ENCODE data around the gene PABPN1.

Gene PABPN1

DNA sequence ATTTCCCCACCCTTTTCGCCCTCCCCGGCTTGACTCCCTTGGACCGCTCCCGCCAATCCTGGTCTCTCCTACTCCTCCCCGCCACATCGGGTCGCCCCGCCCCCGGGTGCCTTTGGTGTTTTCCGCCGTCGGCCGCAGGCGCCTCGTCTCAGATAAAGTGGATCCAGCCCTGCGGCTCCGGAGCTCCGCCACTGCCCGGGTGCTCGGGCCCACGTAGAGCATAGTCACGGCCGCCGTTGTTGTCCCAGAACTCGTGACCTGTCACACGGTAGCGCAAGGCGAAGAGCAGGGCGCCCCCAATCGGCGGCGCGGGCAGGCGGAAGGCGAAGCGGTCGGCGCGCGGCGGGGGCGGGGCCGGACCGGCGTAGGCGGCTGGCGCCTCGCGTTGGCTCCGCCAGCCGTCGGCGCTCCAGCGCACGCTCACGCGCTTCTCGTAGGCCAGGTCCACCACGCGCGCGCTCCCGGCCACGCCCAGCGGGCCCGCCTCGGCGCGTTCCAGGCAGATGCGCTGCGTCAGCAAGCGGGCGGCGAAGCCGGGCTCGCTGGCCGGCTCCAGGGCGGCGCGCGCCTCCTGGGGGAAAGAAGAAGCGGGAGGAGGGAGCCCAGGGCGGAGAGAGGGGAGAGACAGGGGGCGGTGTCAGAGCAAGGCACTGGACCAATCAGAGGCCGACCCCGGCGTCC lies 19.8 kb upstream of the PABPN1 start:
- Histone ChIP-seq H3K9me3 (no peaks in the 10 kb centered on the region), H3K27me3 (no peaks in the 10 kb centered on the region), H3K36me3 (no peaks in the 10 kb centered on the region), H3K4me1 (no peaks in the 10 kb centered on the region), H3K4me3 (ENCODE audit: low read depth, low read length) (peak overlapping the region; percentile 87)
- peak; percentile 99 for DNase-seq
- TF ChIP-seq, protein P1, sequence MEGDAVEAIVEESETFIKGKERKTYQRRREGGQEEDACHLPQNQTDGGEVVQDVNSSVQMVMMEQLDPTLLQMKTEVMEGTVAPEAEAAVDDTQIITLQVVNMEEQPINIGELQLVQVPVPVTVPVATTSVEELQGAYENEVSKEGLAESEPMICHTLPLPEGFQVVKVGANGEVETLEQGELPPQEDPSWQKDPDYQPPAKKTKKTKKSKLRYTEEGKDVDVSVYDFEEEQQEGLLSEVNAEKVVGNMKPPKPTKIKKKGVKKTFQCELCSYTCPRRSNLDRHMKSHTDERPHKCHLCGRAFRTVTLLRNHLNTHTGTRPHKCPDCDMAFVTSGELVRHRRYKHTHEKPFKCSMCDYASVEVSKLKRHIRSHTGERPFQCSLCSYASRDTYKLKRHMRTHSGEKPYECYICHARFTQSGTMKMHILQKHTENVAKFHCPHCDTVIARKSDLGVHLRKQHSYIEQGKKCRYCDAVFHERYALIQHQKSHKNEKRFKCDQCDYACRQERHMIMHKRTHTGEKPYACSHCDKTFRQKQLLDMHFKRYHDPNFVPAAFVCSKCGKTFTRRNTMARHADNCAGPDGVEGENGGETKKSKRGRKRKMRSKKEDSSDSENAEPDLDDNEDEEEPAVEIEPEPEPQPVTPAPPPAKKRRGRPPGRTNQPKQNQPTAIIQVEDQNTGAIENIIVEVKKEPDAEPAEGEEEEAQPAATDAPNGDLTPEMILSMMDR (IDR thresholded peaks at IDR 0.05; ENCODE audit: low read depth, low read length) = peak; percentile 56

DNA sequence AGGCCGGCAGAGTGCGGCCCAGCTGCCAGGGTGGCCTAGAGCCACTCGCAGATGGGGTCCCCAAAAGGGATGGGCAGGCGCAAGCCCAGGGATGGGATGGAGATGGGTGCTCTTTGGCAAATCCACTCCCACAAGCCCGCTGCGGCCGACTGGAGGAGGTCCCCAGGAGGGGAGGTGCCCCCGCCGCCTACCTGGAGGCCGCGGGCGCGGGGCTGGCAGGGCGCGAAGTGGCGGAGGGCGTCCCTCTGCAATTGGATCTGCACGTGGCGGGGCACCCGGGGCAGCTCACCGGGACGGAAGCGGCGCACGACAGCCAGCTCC lies 19.3 kb upstream of the PABPN1 start:
- Histone ChIP-seq H3K27me3 (no peaks in the 10 kb centered on the region), H3K36me3 (no peaks in the 10 kb centered on the region), H3K4me1 (no peaks in the 10 kb centered on the region), H3K9me3 (no peaks in the 10 kb centered on the region), H3K4me3 (ENCODE audit: low read depth, low read length) (peak overlapping the region; percentile 61)
- TF ChIP-seq, protein P1 (IDR thresholded peaks at IDR 0.05; ENCODE audit: low read depth, low read length) = no peak
- no peak for DNase-seq

DNA sequence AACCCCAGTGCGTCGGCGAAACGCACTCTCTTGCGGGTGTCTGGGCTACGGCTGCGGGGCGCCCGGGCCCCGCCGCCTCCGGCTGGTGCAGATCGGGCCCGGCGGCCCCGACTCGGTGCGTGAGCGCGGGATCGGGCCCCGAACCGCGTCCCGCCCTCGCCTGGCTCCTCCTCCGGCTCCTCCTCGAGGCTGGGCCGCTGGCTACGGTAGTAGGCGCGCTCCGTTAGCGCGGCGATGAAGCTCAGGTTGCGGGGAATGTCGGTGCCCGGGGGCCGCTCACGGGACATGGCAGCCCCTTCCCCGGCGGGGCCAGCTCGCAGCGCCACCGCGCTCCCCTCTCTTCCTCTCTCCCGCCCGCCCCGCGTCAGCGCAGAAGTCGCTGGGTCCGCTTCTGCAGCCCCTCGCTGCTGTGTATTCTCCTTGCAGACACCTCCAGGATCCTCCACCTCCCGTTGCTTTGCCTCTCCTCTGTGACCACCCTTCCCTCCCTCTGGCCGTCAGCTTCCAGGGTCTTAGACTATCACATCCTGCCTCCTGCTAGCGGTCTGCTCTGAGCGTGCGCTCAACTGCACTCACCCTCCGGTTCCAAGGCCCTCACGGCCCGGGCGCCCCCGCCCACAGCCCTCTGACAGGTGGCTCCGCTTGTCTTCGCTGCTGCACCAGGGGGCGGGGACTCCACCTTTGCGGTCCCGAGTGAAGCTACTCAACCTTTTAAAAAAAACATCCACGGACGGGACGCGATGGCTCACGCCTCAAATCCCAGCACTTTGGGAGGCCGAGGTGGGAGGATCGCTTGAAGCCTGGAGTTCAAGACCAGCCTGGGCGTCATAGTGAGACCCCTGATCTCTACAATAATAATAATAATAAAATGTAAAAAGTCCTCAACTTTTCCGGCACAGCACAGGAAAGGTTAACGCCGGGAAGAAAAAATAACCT lies 18.7 kb upstream of the PABPN1 start, which contains the start of gene PPP1R3E:
Gene PPP1R3E, minus strand, starts transcription at position 570 of the 936 bp plus-strand sequence. Its CDS starts 283 bp downstream, at position 287.
- DNase-seq = peak; percentile 72
- H3K4me1 ChIP-seq = no peaks in the 10 kb centered on the region
- H3K4me3 ChIP-seq (ENCODE audit: low read depth, low read length) = peak within 1 kb of the TSS; percentile 61
- no peaks in the 10 kb centered on the region for H3K27me3 ChIP-seq
- TF ChIP-seq, protein P1 (IDR thresholded peaks at IDR 0.05; ENCODE audit: low read depth, low read length) = no peak
- no peaks in the 10 kb centered on the region for H3K36me3 ChIP-seq
- no peaks in the 10 kb centered on the region for H3K9me3 ChIP-seq

DNA sequence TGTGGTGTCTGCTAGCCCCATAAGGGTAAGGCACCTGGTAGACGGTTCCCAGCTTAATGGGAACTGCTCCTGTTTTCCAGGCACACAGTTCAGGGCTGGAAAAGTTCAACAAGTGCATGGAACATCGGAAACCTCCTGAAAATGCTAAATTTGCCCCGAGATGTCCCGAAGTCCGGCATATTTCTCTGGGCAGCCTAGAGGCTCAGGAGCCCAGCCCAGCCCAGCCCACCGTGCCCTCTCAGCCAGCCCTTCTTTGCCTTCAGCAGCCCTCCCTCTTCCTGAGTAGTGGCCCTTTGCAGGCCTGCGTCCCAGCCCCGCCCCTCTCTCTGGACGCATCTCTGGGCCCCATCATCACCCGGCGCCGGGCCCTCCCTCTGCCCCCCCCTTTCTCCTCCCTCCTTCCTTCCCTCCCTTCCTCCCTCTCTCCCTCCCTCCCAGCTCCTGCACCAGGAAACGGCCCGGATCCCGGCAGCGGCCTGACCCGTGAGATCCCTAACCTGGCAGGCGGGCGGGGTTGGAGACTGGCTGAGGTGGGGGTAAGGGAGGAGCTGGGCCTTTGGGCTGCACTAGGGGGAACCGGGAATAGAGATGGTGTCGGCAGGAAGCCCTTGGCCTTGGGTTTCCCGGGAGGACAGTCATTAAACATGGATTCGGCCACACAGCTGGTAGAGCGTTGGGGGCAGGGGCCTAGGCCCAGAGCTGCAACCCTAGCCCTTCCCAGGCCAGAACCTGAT lies 14.7 kb upstream of the PABPN1 start, which contains the start of gene BCL2L2:
Gene BCL2L2, plus strand, starts transcription at position 422 of the 734 bp plus-strand sequence. CDS start 935 bp downstream, outside the sequence.
- TF ChIP-seq, protein P1 (IDR thresholded peaks at IDR 0.05; ENCODE audit: low read depth, low read length) = no peak
- H3K36me3 ChIP-seq = peaks cover 16% of the 10 kb centered on the region
- H3K4me3 ChIP-seq (ENCODE audit: low read depth, low read length) = peak within 1 kb of the TSS; percentile 95
- H3K4me1 ChIP-seq = no peaks in the 10 kb centered on the region
- peak; percentile 95 for DNase-seq
- H3K27me3 ChIP-seq = no peaks in the 10 kb centered on the region
- H3K9me3 ChIP-seq = no peaks in the 10 kb centered on the region

DNA sequence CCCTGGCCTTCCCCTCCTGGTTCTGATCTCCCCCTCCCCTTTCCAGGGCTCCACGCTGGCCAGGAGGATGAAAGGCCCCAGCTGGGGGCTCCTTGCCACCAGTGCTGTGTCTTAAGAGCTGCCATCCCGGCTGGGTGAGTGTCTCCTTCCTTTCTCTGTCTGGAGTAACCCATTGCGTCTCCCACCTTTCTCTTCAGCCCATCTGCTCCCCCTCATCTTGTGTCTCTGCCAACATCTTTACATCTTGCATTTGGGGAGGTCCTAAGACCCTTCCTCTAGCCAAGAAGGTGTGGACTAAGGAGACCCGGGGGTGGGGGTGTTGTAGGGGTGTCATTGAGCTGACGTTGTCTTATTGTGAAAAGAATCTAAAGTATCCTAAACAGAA lies 14.1 kb upstream of the PABPN1 start:
- H3K4me1 ChIP-seq = no peaks in the 10 kb centered on the region
- H3K9me3 ChIP-seq = no peaks in the 10 kb centered on the region
- peaks cover 16% of the 10 kb centered on the region for H3K36me3 ChIP-seq
- H3K27me3 ChIP-seq = no peaks in the 10 kb centered on the region
- TF ChIP-seq, protein P1 (IDR thresholded peaks at IDR 0.05; ENCODE audit: low read depth, low read length) = no peak
- DNase-seq = no peak
- H3K4me3 ChIP-seq (ENCODE audit: low read depth, low read length) = peak overlapping the region; percentile 95
